KMS-11 (cell line): ENCODE results near the gene DXO.

ENCODE experiments used
- H2AFZ ChIP-seq: fragments of 200-600 bp; sonication (generic); 2 replicates; pipeline ENCODE4 v1.6.1; 2016; ENCODE audit warnings: antibody characterized with exemption, mixed run types, low read depth
- H3K27ac ChIP-seq: fragments of 200-600 bp; sonication (generic); 2 replicates; pipeline ENCODE4 v1.6.1; 2016; ENCODE audit warnings: mild to moderate bottlenecking, mixed run types
- H3K27me3 ChIP-seq: fragments of 200-600 bp; sonication (generic); 2 replicates; pipeline ENCODE4 v1.6.1; 2017; ENCODE audit warnings: mild to moderate bottlenecking, low read depth, mixed run types, moderate library complexity; ENCODE audit not compliant: insufficient read depth
- H3K36me3 ChIP-seq: fragments of 200-600 bp; sonication (generic); 2 replicates; pipeline ENCODE4 v1.6.1; 2017; ENCODE audit warnings: mild to moderate bottlenecking, mixed run types; ENCODE audit not compliant: insufficient read depth
- H3K4me1 ChIP-seq: fragments of 200-600 bp; sonication (generic); 2 replicates; pipeline ENCODE4 v1.6.1; 2016; ENCODE audit warnings: mild to moderate bottlenecking, low read depth, mixed run types; ENCODE audit not compliant: poor library complexity, severe bottlenecking
- H3K4me2 ChIP-seq: fragments of 200-600 bp; sonication (generic); 2 replicates; pipeline ENCODE4 v1.7.0; 2016; ENCODE audit warnings: mild to moderate bottlenecking, mixed run types
- H3K4me3 ChIP-seq: fragments of 200-600 bp; sonication (generic); IDR thresholded peaks from 2 replicates; pipeline ENCODE4 v1.6.1; 2017; ENCODE audit warnings: low read depth, low read length, mixed read lengths; ENCODE audit not compliant: insufficient read depth
- H3K79me2 ChIP-seq: fragments of 200-600 bp; sonication (generic); 2 replicates; pipeline ENCODE4 v1.6.1; 2016; ENCODE audit warnings: low read depth, mixed run types; ENCODE audit not compliant: insufficient read depth
- H3K9ac ChIP-seq: fragments of 200-600 bp; sonication (generic); 2 replicates; pipeline ENCODE4 v1.6.1; 2016; ENCODE audit warnings: mild to moderate bottlenecking, mixed run types
- H4K20me1 ChIP-seq: fragments of 200-600 bp; sonication (generic); 2 replicates; pipeline ENCODE4 v1.6.1; 2016; ENCODE audit warnings: mild to moderate bottlenecking, mixed run types; ENCODE audit not compliant: insufficient read depth
- CTCF ChIP-seq: fragments of 200-600 bp; sonication (generic); conservative IDR thresholded peaks from 2 replicates; pipeline ENCODE4 v1.6.1; 2017; ENCODE audit warnings: low read depth, mild to moderate bottlenecking, antibody characterized with exemption, low read length, moderate library complexity, mixed read lengths

DXO gene

GRCh38 chr6:31952890-31953289, 19.0 kb downstream of the DXO start:
- Histone ChIP-seq H2AFZ (no peak overlapping the region), H3K27ac (no peak overlapping the region), H3K4me1 (peaks cover 8% of the 10 kb centered on the region), H3K36me3 (0 out of 2 replicates have a peak, but pooled peaks cover 5% of the 10 kb centered on the region), H4K20me1 (no peaks in the 10 kb centered on the region), H3K4me2 (no peak overlapping the region), H3K79me2 (peaks cover 10% of the 10 kb centered on the region), H3K27me3 (no peaks in the 10 kb centered on the region), H3K4me3 (no peak overlapping the region), H3K9ac (no peak overlapping the region)
- TF ChIP-seq CTCF: no peak; the same call in 1 of the 2 replicates

DNA sequence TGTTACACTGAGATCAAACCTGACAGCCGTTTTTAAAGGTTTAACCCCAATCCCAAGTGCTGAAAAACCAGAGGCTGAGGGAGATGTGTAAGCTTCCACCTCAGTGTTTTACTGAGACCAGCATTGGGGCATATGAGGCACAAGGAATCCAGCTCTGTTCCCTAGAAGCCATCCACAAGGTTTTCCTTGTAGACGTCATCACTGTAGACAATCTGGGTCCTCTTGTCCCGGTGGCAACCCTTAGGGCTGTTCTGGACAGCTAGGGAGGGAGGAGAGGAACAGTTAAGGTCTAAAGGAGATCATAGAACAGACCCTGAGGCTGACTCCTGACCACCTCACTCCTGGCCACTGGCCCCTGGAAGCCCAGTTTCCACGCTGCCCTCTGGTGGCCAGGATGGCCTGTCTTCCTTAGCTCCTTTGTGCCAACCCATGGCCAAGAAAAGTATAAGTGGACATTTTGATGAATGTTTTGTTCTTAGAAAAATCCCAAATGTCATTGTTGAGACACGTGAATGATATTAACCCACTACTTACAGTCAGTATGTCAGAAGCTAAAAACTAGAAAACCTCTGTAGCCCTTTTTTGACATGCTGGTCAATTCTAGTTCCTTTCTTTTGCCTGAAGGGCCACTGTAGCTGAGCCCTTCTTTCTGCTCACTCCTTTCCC, 19.7 kb downstream of the DXO start:
- peaks cover 6% of the 10 kb centered on the region; the same call in 1 of the 2 replicates for H3K79me2 ChIP-seq
- H3K27ac ChIP-seq: no peak overlapping the region
- no peaks in the 10 kb centered on the region for H3K27me3 ChIP-seq
- no peak overlapping the region for H3K4me3 ChIP-seq
- no peak overlapping the region for H3K4me2 ChIP-seq
- H2AFZ ChIP-seq: no peak overlapping the region
- H4K20me1 ChIP-seq: no peaks in the 10 kb centered on the region
- H3K36me3 ChIP-seq: 0 out of 2 replicates have a peak, but pooled peaks cover 5% of the 10 kb centered on the region
- peak; percentile 63 for TF ChIP-seq CTCF
- H3K9ac ChIP-seq: no peak overlapping the region
- peaks cover 1% of the 10 kb centered on the region for H3K4me1 ChIP-seq

GRCh38 chr6:31949926-31950548, 21.9 kb downstream of the DXO start:
- H2AFZ ChIP-seq: no peak overlapping the region
- H3K27me3 ChIP-seq: peaks cover 3% of the 10 kb centered on the region; the same call in 1 of the 2 replicates
- no peak overlapping the region for H3K9ac ChIP-seq
- H3K79me2 ChIP-seq: no peaks in the 10 kb centered on the region
- no peak overlapping the region for H3K27ac ChIP-seq
- no peak overlapping the region for H3K4me2 ChIP-seq
- no peak overlapping the region for H3K4me3 ChIP-seq
- H4K20me1 ChIP-seq: no peaks in the 10 kb centered on the region
- no peak for TF ChIP-seq CTCF
- H3K4me1 ChIP-seq: no peaks in the 10 kb centered on the region
- no peaks in the 10 kb centered on the region for H3K36me3 ChIP-seq

GRCh38 chr6:31948753-31949413, 23.1 kb downstream of the DXO start:
- H3K27ac ChIP-seq: no peak overlapping the region
- H3K36me3 ChIP-seq: no peaks in the 10 kb centered on the region
- H3K79me2 ChIP-seq: no peaks in the 10 kb centered on the region
- no peaks in the 10 kb centered on the region for H3K4me1 ChIP-seq
- H4K20me1 ChIP-seq: no peaks in the 10 kb centered on the region
- no peak overlapping the region for H3K4me3 ChIP-seq
- H3K9ac ChIP-seq: no peak overlapping the region
- no peak overlapping the region for H2AFZ ChIP-seq
- no peak overlapping the region for H3K4me2 ChIP-seq
- peaks cover 13% of the 10 kb centered on the region; the same call in 1 of the 2 replicates for H3K27me3 ChIP-seq
- TF ChIP-seq CTCF: no peak
